Fibroblast of skin of left quadriceps (primary cell): ENCODE measurements around the gene GPRIN2.
"Not testable (repeated sequence)": the region's sequence is repeated elsewhere in the genome, so short reads cannot be mapped to it uniquely, and the experiment has no call there.

Experiments used
- DNase-seq, 2 experiments: peaks; one replicate each; pipeline ENCODE4 v3.0.0-alpha.2; 2013; ENCODE audit warnings: low read depth in 2 of 2

Gene GPRIN2

DNA sequence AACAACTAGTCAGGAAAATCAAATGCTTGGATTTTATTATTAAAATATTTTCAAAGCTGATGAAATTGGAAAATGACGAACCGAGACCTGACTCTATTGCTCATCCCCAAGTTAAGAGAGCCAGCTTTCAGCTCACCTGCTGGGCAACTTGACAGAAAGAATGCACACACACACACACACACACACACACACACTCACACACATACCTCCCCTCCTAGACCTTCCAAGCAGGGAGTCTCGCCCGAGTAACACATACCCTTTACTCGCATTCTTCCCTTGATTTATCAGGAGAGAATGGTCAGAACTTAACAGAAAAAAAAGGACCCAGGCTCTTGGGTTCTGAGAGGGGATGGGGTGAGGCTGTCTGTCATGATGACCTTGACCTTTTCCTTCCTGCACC is 19.1 kb downstream of the GPRIN2 start:
- DNase-seq: no peak

DNA sequence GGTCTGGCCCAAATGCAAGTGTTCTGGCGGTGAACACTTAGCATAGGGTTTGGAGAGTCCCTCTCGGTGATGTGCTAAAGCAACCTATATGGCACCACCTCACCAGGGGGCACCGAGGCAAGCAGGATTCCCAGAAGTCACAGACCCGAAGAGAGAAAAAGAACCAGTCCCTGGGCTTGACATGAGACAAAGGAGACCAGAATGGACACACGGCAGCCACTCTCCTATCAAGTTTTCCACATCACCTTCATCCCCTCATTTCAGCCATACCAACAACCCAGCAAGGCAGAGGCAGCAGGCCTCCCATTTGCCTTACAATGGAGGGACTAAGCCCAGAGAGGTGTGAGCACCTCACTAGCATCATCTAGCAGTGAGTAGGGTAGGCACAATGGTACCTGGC is 19.7 kb downstream of the GPRIN2 start:
- DNase-seq: no peak

DNA sequence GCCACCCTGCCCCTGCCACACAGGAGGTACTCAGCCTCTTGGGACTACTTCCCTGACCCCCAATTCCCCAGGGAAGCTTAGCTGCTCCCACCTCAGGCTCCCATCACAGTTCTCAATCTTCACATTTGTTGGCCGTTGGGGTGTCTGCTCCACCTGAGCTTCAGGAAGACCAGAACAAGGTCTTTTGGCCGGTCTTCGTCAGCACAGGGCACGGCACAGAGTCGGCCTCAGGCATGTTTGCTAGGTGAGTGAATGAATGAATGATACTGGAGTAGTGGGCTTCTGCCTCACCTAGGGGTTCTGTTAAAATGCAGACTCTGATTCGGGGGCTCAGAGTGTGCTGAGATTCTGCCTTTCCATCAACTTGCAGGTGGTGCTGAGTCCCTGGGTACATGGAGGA is 20.3 kb downstream of the GPRIN2 start:
- DNase-seq: no peak

DNA sequence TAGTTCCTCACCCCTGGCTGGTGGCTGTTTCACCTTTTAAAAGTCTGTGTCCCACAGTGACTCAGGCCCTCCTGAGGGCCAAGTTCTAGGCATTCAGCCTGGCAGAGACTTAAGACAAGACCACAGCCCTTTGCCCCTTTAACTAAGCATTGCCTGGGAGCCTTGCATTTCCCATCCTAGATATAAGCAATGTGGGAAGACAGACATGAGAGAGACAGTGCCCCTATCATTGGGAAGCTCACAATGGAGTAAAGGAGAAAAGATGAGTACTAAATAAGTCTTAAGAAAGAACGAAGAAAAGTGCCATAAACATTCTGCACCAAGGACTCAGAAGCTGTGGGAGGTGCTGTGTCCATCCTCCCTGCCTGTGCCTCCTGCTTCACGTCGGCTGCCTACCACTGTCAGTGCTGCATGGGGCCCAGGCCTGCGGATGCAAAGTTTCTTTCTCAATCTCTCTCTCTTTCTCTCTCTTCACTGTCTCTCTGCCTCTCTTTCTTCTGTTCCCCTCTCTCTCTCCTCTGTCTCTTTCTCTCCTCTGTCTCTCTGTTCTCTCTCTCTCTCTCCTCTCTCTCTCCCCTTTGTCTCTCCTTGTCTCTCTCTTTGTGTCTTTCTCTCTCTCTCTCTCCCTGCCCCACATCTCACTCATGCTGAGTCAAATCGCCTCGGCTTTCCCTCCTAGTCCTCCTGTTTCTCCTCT is 21.5 kb downstream of the GPRIN2 start:
- DNase-seq: no peak

DNA sequence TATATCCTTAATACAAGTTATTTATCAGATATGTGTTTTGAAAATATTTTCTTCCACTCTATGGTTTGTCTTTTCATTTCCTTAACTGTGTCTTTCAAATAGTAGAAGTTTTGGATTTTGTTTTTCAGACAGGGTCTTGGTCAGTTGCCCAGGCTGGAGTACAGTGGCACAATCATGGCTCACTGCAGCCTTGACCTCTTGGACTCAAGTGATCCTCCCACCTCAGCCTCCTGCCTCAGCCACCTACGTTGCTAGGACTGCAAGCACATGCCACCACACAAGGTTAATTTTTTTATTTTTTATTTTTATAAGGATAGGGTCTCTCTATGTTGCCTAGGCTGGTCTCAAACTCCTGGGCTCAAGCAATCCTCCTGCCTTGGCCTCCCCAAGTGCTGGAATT is 24.2 kb downstream of the GPRIN2 start:
- not testable (repeated sequence) for DNase-seq

DNA sequence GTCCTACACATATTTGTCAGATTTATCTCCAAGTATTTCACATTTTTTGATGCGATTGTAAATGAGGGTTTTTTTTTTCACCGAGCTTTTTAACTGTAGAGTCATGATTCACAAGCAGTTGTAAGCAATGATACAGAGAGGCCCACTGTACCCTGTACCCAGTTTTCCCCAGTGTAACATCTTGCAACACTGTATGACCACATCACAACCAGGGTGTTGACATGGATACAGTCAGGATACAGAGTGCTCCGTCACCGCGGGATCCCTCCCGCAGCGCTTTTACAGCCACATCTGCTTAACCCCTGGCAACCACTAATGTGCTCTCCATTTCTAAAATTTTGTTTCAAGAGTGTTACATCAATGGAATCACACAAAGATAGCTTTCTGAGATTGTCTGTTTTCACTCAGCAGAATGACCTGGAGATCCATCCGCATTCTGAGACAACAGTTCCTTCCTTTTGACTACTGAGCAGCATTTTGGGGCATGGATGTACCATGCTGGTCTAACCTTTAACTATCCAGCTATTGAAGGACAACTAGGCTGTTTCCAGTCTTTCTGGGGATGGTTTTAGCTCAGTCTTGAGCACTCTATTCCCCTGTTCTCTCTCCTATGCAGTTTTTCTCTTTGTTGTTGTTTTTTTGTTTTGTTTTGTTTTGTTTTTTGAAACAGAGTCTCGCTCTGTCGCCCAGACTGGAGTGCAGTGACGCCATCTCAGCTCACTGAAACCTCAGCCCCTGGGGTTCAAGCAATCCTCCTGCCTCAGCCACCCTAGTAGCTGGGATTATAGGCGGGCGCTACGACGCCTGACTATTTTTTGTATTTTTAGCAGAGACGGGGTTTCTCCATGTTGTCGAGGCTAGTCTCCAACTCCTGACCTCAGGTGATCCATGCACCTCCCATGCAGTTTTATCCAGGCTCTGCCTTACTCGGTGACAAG is 25.9 kb downstream of the GPRIN2 start:
- DNase-seq: peak; percentile 96 to 97

DNA sequence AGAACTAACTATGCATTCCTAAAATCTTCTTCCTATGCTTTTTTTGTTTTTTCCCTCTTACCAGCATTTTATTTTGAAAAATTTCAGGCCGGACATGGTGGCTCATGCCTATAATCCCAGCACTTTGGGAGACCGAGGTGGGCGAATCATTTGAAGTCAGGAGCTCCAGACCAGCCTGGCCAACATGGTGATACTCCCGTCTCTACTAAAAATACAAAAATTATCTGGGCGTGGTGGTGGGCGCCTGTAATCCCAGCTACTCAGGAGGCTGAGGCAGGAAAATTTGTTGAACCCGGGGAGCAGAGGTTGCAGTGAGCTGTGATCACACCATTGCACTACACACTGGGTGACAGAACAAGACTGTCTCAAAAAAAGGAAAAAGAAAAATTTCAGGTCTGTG is 26.7 kb downstream of the GPRIN2 start:
- not testable (repeated sequence) for DNase-seq

DNA sequence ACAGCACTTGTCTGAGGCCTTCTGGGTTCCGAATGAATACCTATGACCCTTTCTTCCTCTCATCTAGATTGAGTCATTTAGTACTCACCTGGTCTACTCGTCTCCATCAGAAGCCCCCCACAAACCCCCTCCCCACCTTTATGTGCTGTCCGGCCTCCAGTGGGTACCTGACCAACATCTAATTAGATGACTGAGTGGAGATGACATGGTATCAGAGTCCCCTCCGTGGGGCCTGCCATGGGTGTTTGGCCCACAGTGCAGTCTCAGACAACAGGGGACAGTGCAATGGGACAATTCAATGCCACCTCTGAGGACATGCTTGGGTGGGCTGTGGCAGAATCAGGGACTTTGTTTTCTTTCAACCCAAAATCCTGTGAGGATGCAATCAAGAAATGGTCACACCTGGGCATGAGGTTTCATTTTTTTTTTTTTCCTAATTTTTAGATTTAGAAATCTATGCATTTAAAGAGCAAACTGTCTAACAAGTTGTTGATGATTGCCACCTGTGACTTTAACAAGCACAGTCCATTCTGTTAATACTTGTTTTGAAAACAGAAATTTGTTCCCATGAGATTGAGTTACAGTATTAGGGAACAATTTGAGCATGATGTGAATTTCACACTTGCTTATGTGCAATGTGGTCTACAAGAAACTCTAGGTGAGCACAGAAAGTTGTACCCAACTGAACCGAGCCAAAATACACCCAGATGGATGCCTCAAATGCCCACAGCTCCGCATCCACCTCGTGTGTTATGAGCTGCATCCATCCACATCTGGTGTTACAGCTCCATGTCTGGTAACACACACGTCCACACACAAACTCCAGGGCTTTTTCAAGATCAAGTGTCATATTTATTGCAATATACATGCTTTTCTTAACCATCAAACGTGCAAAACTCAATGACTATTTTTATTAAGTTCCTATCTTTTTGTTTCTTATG is 27.5 kb downstream of the GPRIN2 start:
- DNase-seq: no peak

DNA sequence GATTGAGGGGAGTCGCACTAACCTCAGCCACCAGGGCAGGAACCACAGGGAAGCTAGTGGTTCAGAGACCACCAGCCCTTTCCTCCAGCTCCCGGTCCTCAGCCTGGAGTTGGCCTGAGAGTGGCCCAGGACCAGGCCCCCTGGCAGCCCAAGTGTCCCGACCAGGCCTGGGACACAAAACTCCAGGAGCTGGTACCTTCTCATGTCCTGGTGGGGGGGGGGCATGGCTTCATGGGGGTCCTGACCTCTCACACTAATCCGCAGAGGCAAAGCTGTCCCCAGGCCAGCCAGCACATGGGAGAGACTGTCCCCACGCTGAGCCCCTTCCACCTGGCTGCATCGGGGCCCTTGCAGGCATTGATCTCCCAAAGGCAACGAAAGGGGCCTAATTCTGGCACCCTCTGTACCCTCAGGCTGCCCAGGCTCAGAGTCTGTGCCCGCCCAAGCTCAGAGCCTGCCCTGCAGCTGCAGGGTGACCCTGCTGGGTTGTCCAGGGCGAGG is 28.2 kb downstream of the GPRIN2 start:
- DNase-seq: no peak

DNA sequence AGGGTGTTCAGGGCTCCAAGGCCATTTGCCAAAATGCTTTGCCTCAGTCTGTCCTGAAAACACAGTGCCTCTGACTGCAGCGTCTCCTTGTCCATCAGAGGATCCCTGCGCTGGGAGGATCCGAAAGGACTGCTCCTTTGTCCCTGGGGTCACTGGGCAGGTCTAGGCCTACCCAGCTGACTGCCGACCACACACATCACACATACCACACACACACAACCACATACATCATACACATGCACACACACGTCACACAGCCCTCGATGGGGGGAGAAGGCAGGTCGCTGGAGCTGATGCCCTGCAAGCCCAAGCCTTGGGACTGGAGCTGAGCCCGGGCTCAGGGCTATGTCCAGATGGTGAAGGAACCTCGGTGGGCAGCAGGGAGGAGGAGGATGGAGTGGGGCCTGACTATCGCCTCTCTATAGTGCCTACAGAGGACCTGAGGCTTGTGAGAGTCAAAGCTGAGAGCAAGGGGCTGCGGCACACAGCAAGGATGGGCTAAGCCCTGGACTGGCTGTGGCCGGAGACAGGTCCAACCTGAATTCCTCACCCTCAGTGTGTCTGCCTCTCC is 29.1 kb downstream of the GPRIN2 start:
- no peak for DNase-seq

DNA sequence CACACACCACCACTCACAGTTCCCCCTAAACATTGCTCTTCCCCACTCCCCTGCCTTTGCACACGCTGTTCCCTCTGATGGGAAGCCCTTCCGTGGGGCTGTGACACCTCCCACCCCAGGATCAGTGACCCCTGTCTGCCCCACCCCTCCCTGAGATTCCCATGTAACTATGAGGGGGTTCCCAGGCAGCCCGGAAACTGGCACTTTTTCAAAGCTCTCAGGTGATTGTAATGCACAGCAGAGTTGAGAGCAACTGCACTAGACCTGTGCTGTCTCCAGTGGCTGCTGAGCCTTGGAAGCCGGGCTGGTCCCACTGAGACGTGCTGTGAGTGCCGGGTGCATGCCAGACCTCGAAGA is 29.8 kb downstream of the GPRIN2 start:
- DNase-seq: no peak

DNA sequence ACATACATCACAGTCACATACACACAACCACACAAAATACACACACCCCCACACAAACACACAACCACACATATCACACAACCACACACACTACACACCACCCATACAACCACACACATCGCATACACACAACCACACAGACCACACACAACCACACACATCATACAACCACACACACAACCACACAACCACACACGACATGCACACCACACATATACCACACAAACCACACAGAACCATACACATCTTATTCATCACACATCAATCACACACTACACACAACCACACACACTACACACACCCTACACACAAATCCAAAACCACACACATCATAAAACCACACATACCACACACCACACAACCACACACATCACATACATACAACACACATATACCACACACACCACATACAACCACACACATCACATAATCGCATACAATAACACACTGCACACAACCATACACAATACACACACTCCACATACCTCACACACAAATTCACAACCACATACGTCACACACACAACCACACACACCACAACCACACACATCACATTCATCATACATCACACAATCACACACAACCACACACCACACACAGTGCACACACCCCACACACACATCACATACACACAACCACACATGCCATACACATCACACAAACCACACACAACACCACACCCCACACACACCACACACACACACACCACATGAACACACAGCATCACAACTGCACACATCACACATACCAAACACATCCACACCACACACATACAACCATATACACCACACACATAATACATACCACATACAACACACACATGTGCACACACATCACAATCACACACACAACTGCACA is 30.4 kb downstream of the GPRIN2 start:
- DNase-seq: no peak

DNA sequence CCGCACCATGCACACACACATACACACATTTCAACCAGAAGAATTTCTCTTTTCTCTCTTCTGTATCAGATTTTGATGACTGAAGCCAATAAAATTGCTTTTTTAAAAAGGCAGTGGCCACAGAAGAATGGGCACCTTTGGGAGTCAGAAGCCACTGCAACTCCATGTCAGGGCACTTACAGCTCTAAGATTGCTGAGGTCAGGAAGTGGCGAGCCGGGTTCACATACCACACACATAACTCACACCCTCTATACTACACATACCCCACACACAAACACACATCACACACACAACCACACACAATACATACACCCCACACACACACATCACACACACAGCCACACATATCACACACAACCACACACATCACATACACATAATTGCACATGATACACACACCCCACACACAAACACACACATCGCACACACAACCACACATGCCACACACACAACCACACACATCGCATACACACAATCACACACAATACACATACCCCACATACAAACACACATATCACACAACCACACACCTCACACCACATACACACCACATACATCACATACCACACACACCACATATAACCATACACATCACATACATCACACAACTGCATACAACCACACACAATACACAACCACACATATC is 31.2 kb downstream of the GPRIN2 start:
- peak in 1 of 2 experiments; percentile 36 for DNase-seq

DNA sequence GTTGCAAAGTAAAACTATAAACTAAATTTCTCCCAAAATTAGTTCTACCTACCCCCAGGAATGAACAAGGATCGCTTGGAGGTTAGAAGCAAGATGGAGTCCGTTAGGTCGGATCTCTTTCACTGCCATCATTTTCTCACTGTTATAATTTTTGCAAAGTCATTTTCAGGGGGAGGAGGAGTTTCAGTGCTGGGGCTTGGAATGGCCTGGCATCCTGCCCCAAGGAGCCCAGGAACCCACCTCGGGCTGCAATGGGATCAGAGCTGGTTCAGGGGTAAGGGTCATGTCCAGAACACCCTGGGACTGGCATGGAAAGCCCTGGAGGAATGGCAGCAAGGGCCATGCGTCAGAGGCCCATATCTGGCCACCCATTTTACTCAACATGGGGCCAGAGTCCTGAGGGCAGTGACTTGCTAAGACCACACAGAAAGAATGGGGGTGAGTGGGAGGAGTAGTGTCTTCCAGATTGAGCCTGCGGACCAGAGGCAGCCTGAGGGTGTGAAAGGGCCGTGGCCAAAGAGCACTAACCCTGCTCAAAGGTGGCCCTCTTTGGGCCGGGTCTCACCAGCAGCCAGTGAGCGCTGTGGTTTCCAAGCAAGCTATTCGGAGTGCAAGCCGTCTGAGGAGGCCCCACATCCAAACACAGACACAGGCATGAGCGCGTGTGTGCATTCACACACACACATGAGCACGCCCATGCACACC is 31.8 kb downstream of the GPRIN2 start:
- no peak for DNase-seq

DNA sequence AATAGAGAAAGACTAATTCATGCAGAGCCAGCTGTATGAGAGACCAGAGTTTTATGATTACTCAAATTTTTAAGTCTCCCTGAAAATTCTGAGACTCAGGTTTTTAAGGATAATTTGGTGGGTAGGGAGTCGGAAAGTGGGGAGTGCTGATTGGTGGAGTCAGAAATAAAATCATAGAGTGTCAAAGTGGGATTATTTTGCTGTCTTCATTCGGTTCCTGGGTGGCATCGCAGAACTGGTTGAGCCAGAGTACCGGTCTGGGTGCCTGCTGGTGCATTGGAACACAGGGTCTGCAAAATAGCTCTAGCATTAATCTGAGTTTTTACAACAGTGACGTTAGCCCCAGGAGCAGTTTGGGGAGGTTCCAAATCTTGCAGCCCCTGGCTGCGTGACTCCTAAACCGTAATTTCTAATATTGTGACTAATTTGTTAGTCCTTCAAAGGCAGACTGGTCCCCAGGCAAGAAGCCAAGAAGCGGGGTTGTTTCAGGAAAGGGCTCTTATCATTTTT is 32.4 kb downstream of the GPRIN2 start:
- DNase-seq: peak; percentile 85 to 86

DNA sequence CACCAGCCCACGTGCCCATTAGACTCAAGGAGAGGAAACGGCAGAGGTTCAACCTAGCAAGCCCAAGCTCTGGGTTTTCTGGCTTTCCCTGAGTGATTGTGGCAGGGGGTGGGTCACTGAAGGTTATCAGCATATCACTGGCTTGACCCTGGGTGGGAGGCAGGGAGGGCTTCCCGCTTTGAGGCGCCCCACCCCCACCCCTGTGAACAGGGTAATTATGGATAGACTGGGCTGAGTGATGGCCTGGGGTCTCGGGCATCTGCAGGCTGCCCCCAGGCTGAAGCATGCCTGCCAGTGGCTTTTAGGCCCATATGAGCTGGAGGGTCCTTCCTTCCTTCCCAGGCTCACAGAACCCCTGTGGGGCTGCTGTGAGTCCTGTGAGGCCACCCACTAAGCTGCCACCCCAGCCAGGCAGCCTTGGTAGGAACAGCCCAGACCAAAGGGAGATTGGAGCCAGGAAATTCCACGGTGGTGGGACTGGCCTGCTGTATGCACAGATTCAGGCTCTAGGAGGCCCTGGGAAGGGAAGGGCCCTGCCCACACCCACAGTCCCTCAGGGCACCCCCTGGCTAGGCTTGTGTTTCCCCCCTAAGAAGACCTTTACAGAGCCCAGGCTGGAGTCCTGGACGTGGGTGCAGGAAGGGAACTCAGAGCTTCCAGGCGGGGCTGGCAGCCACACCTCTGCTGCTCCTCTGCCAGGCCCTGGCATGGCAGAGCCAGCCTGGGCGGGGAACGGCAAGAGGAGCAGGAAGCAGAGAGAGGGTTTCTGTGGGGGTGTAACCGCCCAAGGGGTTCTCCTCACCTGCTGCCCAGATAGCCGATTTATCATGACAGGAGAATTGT is 33.1 kb downstream of the GPRIN2 start:
- DNase-seq: no peak

DNA sequence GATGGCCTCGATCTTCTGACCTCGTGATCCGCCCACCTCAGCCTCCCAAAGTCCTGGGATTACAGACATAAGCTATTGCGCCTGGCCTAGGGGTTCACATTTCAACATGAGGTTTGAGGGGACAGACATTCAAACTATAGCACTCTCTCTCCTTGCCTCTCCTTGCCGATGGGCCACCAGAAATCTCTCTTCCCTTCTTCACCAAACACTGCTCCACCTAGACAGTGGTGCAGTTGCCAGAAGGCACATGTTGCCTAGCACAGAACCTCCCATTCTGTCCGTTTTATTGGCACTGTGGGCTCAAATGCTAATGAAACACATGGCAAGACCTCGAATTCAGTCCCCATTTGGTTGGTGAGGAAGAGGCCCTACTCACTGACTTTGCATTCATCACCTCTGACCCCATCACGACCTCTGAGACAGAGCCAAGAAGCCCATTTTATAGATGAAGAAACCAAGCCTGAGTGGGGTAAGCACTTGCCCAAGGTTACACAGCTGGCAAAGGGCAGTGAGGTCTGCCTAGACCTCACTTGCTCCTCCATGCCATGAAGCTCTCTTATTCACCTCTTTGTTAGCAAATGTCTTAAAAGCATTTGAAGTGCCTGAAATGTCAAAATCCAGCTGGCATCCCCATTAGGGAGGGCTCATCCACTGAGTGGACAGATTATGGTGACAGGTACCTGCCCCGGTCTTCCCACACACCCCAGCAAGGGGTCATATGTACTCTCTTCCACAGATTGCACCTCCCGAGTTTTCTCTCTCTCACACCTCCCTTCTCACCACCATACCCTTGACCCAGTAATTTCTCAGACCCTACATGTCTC is 34.0 kb downstream of the GPRIN2 start:
- DNase-seq: no peak
